Left kidney (tissue), 2 donors: ENCODE measurements around the gene PTPRE. TPM values are rescaled to one million over a fixed set of nuclear protein-coding genes. Genes with fewer than 3 reads are reported as not detected.

Experiments used
- DNase-seq: peaks from one replicate; pipeline ENCODE4 v3.0.0-alpha.2; 2013
- polyA plus RNA-seq: library from polyadenylated mRNA; unstranded; fragments of 120-200 nt; gene quantifications from one replicate; pipeline ENCODE4 v1.2.1, GENCODE V29; 2013; ENCODE audit not compliant: insufficient read length

Gene PTPRE
- polyA plus RNA-seq, 1 donor, result 5.6 TPM

- DNase-seq, result no peak
Observed at GRCh38 chr10:128046156-128046952, 139.5 kb downstream of the PTPRE start.

GRCh38 chr10:128046953-128047290 is 140.0 kb downstream of the PTPRE start:
- DNase-seq, result no peak

- DNase-seq, result peak; percentile 66
Observed at GRCh38 chr10:128047351-128047750, 140.4 kb downstream of the PTPRE start.

- no peak for DNase-seq
Observed at GRCh38 chr10:128047991-128048818, 141.3 kb downstream of the PTPRE start.

- DNase-seq, result no peak
Observed at GRCh38 chr10:128048819-128049210, 141.9 kb downstream of the PTPRE start.

- DNase-seq, result no peak
Observed at GRCh38 chr10:128049226-128050120, 142.6 kb downstream of the PTPRE start.

GRCh38 chr10:128050121-128050516 is 143.2 kb downstream of the PTPRE start:
- no peak for DNase-seq

GRCh38 chr10:128050936-128051335 is 144.0 kb downstream of the PTPRE start:
- no peak for DNase-seq

GRCh38 chr10:128051548-128051947 is 144.6 kb downstream of the PTPRE start:
- DNase-seq, result no peak

- no peak for DNase-seq
Observed at GRCh38 chr10:128052696-128053095, 145.8 kb downstream of the PTPRE start.

GRCh38 chr10:128053356-128053755 is 146.5 kb downstream of the PTPRE start:
- DNase-seq, result no peak

GRCh38 chr10:128054163-128054970 is 147.5 kb downstream of the PTPRE start:
- DNase-seq, result no peak

- no peak for DNase-seq
Observed at GRCh38 chr10:128055061-128055868, 148.4 kb downstream of the PTPRE start.

GRCh38 chr10:128056303-128057050 is 149.6 kb downstream of the PTPRE start:
- no peak for DNase-seq

GRCh38 chr10:128058106-128058749 is 151.3 kb downstream of the PTPRE start:
- no peak for DNase-seq

GRCh38 chr10:128058750-128059134 is 151.8 kb downstream of the PTPRE start:
- no peak for DNase-seq

- no peak for DNase-seq
Observed at GRCh38 chr10:128059266-128059981, 152.5 kb downstream of the PTPRE start.

- DNase-seq, result no peak
Observed at GRCh38 chr10:128059982-128060293, 153.0 kb downstream of the PTPRE start.
